ENCODE results near the gene CDKAL1.

CDKAL1 gene

DNA sequence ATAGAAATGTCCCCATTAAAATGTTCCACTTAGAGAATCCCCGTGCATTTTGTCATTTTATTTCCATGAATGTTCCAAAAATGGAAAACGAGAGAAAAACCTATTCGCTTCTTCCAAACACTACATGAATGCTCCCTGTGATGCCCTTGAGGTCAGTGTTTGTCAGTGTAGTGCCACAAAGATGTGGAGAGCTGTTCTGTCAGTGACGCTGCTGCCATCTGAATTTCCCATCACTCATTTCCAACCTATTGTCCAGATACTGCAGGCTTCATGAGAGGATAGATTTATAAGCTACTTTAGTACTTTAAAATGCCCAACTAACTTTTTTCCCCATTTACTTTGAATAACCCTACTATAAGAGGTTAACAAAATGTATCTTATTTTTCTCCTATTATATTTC is 335.8 kb downstream of the CDKAL1 start:
- DNase-seq (ENCODE audit: low read depth in 1 of 2, low spot score in 1 of 2), result no peak

DNA sequence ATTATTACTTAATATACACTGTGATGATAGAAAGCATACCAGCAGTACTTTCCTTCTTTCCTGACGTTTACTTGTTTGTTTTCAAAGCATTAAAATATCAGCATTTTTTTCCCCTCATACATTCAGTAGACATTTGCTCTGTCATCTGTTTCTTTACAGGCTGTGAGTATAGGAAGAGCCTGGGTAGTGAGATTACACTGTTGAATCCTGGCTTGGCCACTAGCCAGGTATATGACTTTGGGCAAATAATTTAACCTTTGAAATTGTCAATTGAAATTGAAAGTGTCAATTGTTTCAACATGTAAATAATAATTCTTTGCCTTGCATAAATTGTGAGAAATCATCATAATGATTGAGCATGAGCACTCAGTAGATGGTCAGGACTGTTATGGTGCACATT is 336.2 kb downstream of the CDKAL1 start:
- DNase-seq (ENCODE audit: low read depth in 1 of 2, low spot score in 1 of 2), result no peak

DNA sequence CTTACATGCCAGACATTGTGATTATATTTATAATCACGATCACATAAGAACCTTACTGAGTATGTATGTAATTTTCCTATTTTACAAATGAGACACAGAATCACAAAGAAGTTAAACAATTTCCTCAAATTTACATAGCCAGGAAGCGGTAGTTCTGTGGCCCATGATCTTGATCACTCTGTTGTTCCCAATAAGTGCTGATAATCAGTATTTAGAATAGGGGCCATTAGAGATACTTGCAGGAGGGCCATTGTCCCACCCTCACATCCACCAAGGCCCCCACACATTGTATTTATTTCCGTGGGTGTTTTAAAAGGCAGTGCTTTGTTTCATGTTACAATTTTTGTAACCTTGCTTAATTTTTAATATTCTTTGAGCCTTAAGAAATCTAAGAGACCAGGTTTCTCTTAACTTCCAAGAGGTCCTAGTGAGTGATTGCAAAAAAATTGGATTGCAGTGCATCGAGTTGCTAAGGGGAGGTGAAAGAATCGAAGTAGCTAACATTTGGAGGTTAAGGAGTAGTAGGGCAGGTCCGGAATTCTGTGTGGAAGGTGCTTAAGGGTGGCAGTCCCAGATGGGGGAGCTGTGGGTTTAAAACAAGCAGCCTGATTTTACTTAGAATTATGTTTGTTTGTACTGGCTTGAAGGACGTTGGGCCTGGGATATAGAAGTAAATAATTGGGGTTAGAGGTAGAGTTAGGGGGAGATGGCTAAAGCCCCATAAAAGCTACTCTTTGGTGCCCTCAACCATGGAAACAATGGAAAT is 339.4 kb downstream of the CDKAL1 start:
- no peak for DNase-seq (ENCODE audit: low read depth in 1 of 2, low spot score in 1 of 2)

GRCh38 chr6:20875369-20875963 is 341.2 kb downstream of the CDKAL1 start:
- no peak for DNase-seq (ENCODE audit: low read depth in 1 of 2, low spot score in 1 of 2)

DNA sequence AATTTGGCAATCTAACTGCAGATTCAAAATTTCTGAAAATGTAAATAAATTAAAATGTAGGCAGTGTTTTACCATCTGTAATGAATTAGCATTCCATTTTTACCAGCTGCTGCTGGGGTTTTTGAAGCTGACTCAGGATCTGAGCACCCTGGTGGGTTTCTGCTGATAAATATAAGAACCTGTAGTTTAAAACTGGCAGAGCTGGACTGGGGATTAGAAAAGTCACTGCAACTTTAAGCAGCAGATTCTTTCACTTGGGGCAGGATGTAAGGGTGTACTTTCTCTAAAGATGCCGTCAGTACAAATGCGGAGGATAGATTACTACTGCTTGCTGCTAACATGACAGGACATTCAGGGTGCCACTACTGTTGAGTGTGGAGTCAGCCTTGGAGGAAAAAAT is 341.8 kb downstream of the CDKAL1 start:
- DNase-seq (ENCODE audit: low read depth in 1 of 2, low spot score in 1 of 2), result no peak

DNA sequence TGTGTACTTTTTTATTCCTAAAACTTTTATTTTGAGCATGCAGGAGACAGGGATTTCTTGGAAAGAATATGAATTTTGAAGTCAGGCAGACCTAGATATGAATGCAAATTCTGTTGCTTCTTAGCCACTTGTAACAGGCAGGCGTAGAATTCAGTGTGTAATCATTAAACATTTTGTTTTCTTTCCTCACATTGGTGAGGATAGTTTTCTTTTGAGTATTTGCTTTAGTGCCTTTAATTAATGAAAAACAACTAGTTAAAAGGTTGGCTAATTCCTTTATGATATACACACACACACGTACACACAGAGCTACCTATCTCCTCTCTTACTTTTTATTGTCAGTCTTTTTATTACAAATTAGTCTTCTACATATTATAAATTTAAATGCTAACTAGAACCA is 342.3 kb downstream of the CDKAL1 start:
- no peak for DNase-seq (ENCODE audit: low read depth in 1 of 2, low spot score in 1 of 2)

DNA sequence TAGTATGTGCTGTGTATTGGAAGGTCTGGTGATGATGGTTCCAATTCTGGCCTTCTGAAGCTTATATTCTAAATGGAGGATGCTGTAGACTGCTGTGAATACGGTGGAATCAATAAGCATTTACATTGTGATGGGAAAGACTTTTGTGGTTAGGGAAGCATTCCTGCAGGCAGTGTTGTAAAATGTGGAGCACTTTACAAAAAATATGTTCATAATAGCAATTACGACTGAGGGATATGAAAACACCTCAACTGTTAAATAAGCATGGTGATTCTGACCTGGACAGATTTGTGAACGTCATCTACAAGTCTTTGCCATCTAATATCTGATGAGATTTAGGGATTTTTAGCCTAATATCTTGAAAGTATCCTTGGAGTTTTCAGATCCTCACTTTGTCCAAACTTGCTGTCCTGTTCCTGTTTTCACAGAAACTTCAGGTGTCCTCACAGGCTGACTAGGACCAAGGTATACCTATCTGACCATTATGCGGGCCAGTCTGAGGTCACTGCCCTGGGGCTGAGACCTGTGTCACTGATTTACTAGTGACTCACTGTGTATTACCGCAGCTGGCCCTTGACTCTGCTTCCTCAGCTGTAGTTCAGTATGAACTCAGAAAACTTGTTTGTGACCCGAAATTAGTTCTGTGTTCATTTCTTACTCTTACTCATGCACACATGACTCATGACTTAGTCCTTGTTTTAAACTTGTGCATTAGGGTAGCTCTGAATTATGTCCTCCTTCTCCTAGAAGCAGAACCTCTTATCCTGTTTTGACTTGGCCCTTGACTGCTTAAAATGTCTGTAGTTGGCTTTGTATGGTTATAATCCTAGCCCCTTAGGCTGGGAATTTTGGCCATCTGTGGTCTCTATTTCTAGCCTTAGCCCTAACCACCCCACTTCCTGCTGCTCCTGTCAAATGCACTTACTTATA is 343.0 kb downstream of the CDKAL1 start:
- peak in 1 of 2 donors; percentile 0 for DNase-seq (ENCODE audit: low read depth in 1 of 2, low spot score in 1 of 2)

GRCh38 chr6:20879121-20879520 is 344.9 kb downstream of the CDKAL1 start:
- no peak for DNase-seq (ENCODE audit: low read depth in 1 of 2, low spot score in 1 of 2)

DNA sequence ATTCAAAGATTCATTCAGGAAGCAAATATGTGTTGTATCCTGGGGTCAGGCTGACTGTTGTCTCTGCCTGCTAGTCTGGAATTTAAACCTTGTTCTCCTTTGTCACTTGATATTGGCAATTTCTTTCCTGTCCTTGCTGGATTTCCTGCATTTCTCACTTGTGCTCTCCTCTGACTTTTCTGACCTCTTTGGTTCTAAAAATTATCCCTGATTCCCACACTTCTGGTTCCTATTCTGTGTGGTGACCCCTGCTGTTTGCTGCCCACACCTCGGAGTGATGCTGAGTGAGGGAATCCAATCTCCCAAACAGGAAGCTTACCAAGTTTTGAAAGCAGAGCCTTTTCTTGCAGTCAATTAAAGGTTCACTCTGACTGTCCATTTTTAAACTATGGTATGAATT is 345.3 kb downstream of the CDKAL1 start:
- no peak for DNase-seq (ENCODE audit: low read depth in 1 of 2, low spot score in 1 of 2)

GRCh38 chr6:20881365-20881764 is 347.1 kb downstream of the CDKAL1 start:
- no peak for DNase-seq (ENCODE audit: low read depth in 1 of 2, low spot score in 1 of 2)

DNA sequence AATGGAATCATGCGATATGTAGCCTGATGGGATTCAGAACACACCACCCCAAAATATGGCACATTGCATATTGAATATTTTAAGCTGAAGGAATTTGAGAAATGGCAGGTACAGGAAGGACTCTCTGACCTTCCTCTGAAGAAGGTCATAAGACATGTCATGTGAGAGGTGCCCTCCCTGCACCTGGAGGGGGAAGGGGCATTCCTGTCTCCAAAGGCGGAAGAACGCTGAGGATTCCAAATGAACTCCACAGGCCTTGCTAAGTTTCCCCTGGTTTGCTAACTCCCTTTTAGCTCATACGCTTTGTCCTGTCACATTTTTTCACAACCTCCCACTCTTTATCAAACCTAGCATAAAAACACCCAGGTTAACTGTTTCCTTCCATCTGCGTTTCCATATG is 347.8 kb downstream of the CDKAL1 start:
- no peak for DNase-seq (ENCODE audit: low read depth in 1 of 2, low spot score in 1 of 2)

DNA sequence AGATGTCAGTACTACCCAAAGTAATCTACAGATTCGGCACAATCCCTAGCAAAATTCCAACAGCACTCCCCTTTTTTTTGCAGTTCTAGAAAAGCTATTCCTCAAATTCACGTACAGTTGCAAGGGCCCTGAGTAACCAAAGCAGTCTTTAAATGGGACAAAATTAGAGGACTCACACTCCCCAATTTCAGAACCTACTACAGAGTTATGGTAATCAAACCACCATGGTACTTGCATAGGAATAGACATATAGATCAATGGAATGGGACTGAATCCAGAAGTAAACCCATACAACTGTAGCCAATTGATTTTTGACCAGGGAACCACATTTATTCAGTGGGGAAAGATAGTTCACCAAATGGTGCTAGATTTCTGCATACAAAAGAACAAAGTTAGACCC is 350.8 kb downstream of the CDKAL1 start:
- no peak for DNase-seq (ENCODE audit: low read depth in 1 of 2, low spot score in 1 of 2)

GRCh38 chr6:20891161-20891560 is 356.9 kb downstream of the CDKAL1 start:
- no peak for DNase-seq (ENCODE audit: low read depth in 1 of 2, low spot score in 1 of 2)

GRCh38 chr6:20892365-20892764 is 358.1 kb downstream of the CDKAL1 start:
- no peak for DNase-seq (ENCODE audit: low read depth in 1 of 2, low spot score in 1 of 2)

DNA sequence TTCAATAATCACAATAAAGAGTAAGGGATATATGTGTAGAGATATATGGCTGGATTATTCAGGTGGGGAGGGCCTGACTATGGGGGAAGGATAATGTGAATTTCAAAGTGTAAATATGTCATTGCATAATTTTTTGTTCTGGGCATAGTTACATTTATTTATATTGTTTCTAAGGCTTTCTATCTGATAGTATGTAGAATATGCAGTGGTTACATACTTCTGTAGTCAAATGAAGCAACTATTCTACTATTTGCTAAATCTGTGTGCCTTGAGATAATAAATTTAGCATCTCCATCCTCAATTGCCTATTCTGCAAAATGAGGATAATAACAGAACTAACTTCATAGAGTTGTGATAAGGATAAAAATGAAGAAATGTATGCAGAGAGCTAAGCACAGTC is 359.2 kb downstream of the CDKAL1 start:
- no peak for DNase-seq (ENCODE audit: low read depth in 1 of 2, low spot score in 1 of 2)

- DNase-seq (ENCODE audit: low read depth in 1 of 2, low spot score in 1 of 2), result no peak
Measured at GRCh38 chr6:20900389-20901160, 366.3 kb downstream of the CDKAL1 start.

- DNase-seq (ENCODE audit: low read depth in 1 of 2, low spot score in 1 of 2), result no peak
Measured at GRCh38 chr6:20905377-20905776, 371.1 kb downstream of the CDKAL1 start.

DNA sequence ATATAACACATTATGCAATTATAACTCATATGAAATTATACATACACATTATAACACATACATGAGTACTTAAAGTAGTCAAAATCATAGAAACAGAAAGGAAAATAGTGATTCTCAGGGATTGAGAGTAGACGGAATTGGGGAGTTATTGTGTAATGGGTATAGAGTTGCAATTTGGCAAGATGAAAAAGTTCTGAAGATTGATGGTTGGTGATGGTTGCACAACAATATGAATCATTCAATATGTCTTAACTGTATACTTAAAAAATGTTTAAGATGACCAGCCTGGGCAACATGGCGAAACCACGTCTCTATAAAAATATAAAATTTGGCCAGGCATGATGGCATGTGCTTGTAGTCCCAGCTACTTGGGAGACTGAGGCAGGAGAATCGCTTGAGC is 372.7 kb downstream of the CDKAL1 start:
- DNase-seq (ENCODE audit: low read depth in 1 of 2, low spot score in 1 of 2), result no peak

GRCh38 chr6:20907486-20908071 is 373.3 kb downstream of the CDKAL1 start:
- no peak for DNase-seq (ENCODE audit: low read depth in 1 of 2, low spot score in 1 of 2)

DNA sequence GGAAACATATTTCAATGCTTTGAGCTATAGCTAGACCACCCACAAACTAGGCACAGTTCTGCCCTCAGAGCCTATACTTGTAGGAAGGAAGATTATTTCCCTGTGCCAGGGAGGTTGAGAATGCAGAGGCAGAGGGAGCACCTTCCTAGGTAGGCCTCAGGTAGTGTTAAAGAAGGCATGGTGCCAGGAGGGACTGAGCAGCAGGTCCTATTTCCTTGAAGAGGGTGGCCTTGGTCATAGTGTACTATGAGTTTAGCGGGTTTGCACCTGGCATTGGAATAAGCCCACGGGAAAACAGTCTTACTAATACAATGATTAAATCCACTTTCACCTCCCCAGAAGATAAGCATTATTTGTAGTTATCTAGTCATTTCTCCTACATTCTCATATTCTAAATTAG is 375.4 kb downstream of the CDKAL1 start:
- DNase-seq (ENCODE audit: low read depth in 1 of 2, low spot score in 1 of 2), result no peak

DNA sequence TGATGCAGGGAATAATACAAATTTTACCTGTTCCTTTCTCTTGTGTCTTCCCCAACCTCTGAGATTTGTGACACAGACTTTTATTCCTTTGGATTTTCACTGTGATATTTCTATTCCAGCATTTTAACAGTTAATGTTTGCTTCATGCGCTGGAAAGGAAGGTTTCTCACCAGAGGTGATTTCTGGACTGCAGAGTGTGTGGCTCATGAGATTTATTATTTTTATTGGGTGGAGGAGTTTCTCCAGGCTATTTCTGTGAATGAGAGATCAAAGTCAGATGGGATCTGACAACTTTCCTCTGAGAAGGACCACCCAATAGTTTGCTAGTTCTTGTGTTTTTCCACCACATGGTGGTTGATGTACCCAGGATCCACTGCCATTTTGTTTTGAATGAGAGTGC is 377.5 kb downstream of the CDKAL1 start:
- no peak for DNase-seq (ENCODE audit: low read depth in 1 of 2, low spot score in 1 of 2)

Data from activated CD4-positive, alpha-beta T cell treated with anti-CD3 and anti-CD28 coated beads, Interleukin-2, amount 50 U/mL, for 24 hours (primary cell).